ENCODE results near the gene NKAIN2. TPM values are rescaled to one million over a fixed set of nuclear protein-coding genes. Genes with fewer than 3 reads are reported as not detected.

Gene NKAIN2
- total RNA-seq, 1 experiment from 2014 or later, result 2.2 TPM

DNA sequence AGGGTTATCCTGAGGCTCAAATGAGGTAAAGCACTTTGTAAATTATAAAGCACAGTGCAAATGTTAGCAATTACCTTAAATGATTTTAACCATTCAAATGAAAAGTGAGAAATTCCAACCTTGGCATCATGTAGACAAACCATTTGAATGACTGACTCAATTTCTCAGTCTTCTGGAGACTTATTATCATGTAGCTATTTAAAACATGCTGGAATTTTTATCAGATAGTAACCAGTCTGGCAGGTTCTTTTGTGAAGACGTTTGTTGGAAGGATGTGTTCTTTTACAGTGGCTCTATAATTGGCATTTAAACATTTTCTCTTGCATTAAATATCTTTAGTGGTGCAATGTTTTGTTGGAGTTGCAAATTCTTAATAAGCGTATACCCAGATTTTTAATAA is 386.6 kb downstream of the NKAIN2 start:
- TF ChIP-seq EZH2 (IDR thresholded peaks at IDR 0.05; ENCODE audit: borderline replicate concordance, low read depth, low read length, poor library complexity, severe bottlenecking), result no peak
- TF ChIP-seq, protein P1, sequence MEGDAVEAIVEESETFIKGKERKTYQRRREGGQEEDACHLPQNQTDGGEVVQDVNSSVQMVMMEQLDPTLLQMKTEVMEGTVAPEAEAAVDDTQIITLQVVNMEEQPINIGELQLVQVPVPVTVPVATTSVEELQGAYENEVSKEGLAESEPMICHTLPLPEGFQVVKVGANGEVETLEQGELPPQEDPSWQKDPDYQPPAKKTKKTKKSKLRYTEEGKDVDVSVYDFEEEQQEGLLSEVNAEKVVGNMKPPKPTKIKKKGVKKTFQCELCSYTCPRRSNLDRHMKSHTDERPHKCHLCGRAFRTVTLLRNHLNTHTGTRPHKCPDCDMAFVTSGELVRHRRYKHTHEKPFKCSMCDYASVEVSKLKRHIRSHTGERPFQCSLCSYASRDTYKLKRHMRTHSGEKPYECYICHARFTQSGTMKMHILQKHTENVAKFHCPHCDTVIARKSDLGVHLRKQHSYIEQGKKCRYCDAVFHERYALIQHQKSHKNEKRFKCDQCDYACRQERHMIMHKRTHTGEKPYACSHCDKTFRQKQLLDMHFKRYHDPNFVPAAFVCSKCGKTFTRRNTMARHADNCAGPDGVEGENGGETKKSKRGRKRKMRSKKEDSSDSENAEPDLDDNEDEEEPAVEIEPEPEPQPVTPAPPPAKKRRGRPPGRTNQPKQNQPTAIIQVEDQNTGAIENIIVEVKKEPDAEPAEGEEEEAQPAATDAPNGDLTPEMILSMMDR (conservative IDR thresholded peaks at IDR 0.05; ENCODE audit: low read depth, low read length), result no peak
- intact Hi-C loops (cut with micrococcal nuclease; ENCODE audit: unreplicated experiment), result no loop called here
- ChIA-PET CTCF (no interaction called here), POLR2A (ENCODE audit: low non-redundant PET) (no interaction called here)
- H3K27ac ChIP-seq (ENCODE audit: low read depth, low read length, poor library complexity, severe bottlenecking), result no peak overlapping the region
- DNase-seq (ENCODE audit: low spot score), result no peak
- no peaks in the 10 kb centered on the region for H3K27me3 ChIP-seq (replicated peaks; ENCODE audit: insufficient read depth, low read depth, low read length, poor library complexity)
- H3K4me1 ChIP-seq (ENCODE audit: insufficient read depth, low read length, poor library complexity, severe bottlenecking), result peaks cover under 1% of the 10 kb centered on the region
- no peak overlapping the region for H3K4me3 ChIP-seq (ENCODE audit: low read depth, low read length, poor library complexity, severe bottlenecking)
- no TSS peak for BruUV-seq (replicated peaks)
- no peaks in the 10 kb centered on the region for H3K9me3 ChIP-seq (ENCODE audit: low read depth, low read length, poor library complexity, severe bottlenecking)
- no peaks in the 10 kb centered on the region for H3K36me3 ChIP-seq (ENCODE audit: insufficient read depth, low read length, poor library complexity, severe bottlenecking)

DNA sequence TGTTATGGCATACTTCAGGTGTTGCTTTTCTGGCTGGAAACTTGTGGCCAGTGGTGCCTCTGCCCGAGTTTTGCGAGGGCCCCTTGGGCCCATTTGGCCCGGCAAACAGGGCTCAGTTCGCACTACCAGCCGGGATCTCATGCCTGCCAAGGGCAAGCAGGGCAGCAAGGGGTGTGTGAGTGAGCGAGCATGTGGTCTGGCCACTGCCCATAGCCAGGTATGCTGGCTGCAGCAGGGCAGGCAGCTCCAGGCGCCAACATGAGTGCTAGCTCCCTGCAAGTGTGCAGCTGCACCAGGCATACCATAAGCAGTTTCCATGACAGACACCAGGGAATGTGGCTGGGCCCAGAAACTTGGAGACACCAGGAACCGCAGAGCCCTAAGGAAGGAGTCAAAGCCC is 389.5 kb downstream of the NKAIN2 start:
- Histone ChIP-seq H3K36me3 (ENCODE audit: insufficient read depth, low read length, poor library complexity, severe bottlenecking) (no peaks in the 10 kb centered on the region), H3K9me3 (ENCODE audit: low read depth, low read length, poor library complexity, severe bottlenecking) (no peaks in the 10 kb centered on the region), H3K27ac (ENCODE audit: low read depth, low read length, poor library complexity, severe bottlenecking) (no peak overlapping the region), H3K27me3 (replicated peaks; ENCODE audit: insufficient read depth, low read depth, low read length, poor library complexity) (no peaks in the 10 kb centered on the region), H3K4me3 (ENCODE audit: low read depth, low read length, poor library complexity, severe bottlenecking) (no peak overlapping the region), H3K4me1 (ENCODE audit: insufficient read depth, low read length, poor library complexity, severe bottlenecking) (peaks cover 8% of the 10 kb centered on the region)
- no TSS peak for BruUV-seq (replicated peaks)
- POLR2A ChIA-PET (ENCODE audit: low non-redundant PET), result no interaction called here
- intact Hi-C loops (cut with micrococcal nuclease; ENCODE audit: unreplicated experiment), result loop anchor here (1.0 kb wide), 1 partner anchor 38 kb away; no protein-coding TSS in a partner anchor
- CTCF ChIA-PET, result interaction anchor here (0.8 kb wide), 1 partner anchor 606 kb away, joined by 3 read pairs; no protein-coding TSS in a partner anchor
- DNase-seq (ENCODE audit: low spot score), result no peak
- TF ChIP-seq, protein P1 (conservative IDR thresholded peaks at IDR 0.05; ENCODE audit: low read depth, low read length), result no peak

GRCh38 chr6:124197148-124197547 is 393.5 kb downstream of the NKAIN2 start:
- ChIA-PET CTCF (interaction anchor here (0.5 kb wide), 1 partner anchor 1030 kb away, joined by 4 read pairs; no protein-coding TSS in a partner anchor), POLR2A (ENCODE audit: low non-redundant PET) (no interaction called here)
- Histone ChIP-seq H3K4me3 (ENCODE audit: low read depth, low read length, poor library complexity, severe bottlenecking) (no peak overlapping the region), H3K36me3 (ENCODE audit: insufficient read depth, low read length, poor library complexity, severe bottlenecking) (no peaks in the 10 kb centered on the region), H3K4me1 (ENCODE audit: insufficient read depth, low read length, poor library complexity, severe bottlenecking) (peaks cover 8% of the 10 kb centered on the region), H3K9me3 (ENCODE audit: low read depth, low read length, poor library complexity, severe bottlenecking) (no peaks in the 10 kb centered on the region), H3K27ac (ENCODE audit: low read depth, low read length, poor library complexity, severe bottlenecking) (no peak overlapping the region), H3K27me3 (replicated peaks; ENCODE audit: insufficient read depth, low read depth, low read length, poor library complexity) (no peaks in the 10 kb centered on the region)
- no peak for TF ChIP-seq EZH2 (IDR thresholded peaks at IDR 0.05; ENCODE audit: borderline replicate concordance, low read depth, low read length, poor library complexity, severe bottlenecking)
- TF ChIP-seq, protein P1 (conservative IDR thresholded peaks at IDR 0.05; ENCODE audit: low read depth, low read length), result no peak; the same call in 1 of the 2 replicates
- intact Hi-C loops (cut with micrococcal nuclease; ENCODE audit: unreplicated experiment), result no loop called here
- peak; percentile 6 for DNase-seq (ENCODE audit: low spot score)
- no TSS peak for BruUV-seq (replicated peaks)
